Liver (tissue), 3 donors: ENCODE measurements around the gene IBA57.

Experiments
- ATF3 ChIP-seq: IDR thresholded peaks from 2 replicates; pipeline ENCODE4 v1.6.1; 2016; ENCODE audit warnings: antibody characterized with exemption
- CTCF ChIP-seq: fragments of 150-350 bp; IDR thresholded peaks from 2 replicates; pipeline ENCODE4 v1.5.1; 2017; ENCODE audit warnings: improper control_type of control experiment, low read depth, low read length; ENCODE audit not compliant: missing input control
- GABPA ChIP-seq, 2 donors: IDR thresholded peaks in 1 of 2; conservative IDR thresholded peaks in 1 of 2; 2 replicates each; pipeline ENCODE4 v1.6.1; 2016; ENCODE audit warnings: antibody characterized with exemption in 2 of 2, mild to moderate bottlenecking in 1 of 2, moderate library complexity in 1 of 2
- NR2F2 ChIP-seq: IDR thresholded peaks from 2 replicates; pipeline ENCODE4 v1.6.1; 2016; ENCODE audit warnings: antibody characterized with exemption
- SP1 ChIP-seq: IDR thresholded peaks from 2 replicates; pipeline ENCODE4 v1.6.1; 2018; ENCODE audit warnings: antibody characterized with exemption, mild to moderate bottlenecking
- TAF1 ChIP-seq: conservative IDR thresholded peaks from 2 replicates; pipeline ENCODE4 v1.6.1; 2016; ENCODE audit warnings: antibody characterized with exemption, mild to moderate bottlenecking
- YY1 ChIP-seq: IDR thresholded peaks from 2 replicates; pipeline ENCODE4 v1.6.1; 2016; ENCODE audit warnings: antibody characterized with exemption, mild to moderate bottlenecking
- ZBTB33 ChIP-seq: IDR thresholded peaks from 2 replicates; pipeline ENCODE4 v1.6.1; 2016; ENCODE audit warnings: antibody characterized with exemption
- donor health status: healthy.
- donor health status: healthy.

- no peak for TF ChIP-seq ZBTB33
- TF ChIP-seq CTCF = no peak
- TF ChIP-seq YY1 = no peak
- no peak for TF ChIP-seq GABPA (IDR thresholded peaks at IDR 0.05 in 1 of 2, conservative IDR thresholded peaks at IDR 0.05 in 1 of 2)
- TF ChIP-seq ATF3 = no peak
- no peak for TF ChIP-seq SP1
- no peak for TF ChIP-seq TAF1
- TF ChIP-seq NR2F2 = no peak
Observed at GRCh38 chr1:228164561-228165371, 838 bp upstream of the IBA57 start.
